IMR-90 (cell line): ENCODE results near the gene GAREM1. TPM values are rescaled to one million over a fixed set of nuclear protein-coding genes. Genes with fewer than 3 reads are reported as not detected.
A peak's percentile ranks its signal among the peaks of the same experiment; 100 is the strongest.

Source experiments
- ATAC-seq: fragments of 200-7000 bp; cut with Tn5 transposase; 2 replicates; pipeline ENCODE4 v1.9.1; 2020; ENCODE audit warnings: low read depth, mild to moderate bottlenecking, moderate library complexity
- BruUV-seq: library from RNA; stranded (reverse); fragments of 400-500 nt; replicated peaks from 2 replicates; lab custom pipeline; 2021; lab: Mats Ljungman, UMichigan
- CTCF ChIA-PET: fragments of 300-600 bp; formaldehyde crosslinking; extraction: SDS; loops from one replicate; lab custom pipeline; 2021; ENCODE audit warnings: antibody characterized with exemption; lab: Yijun Ruan, JAX
- POLR2A ChIA-PET: fragments of 300-600 bp; sonication (Branson Sonifier 250); formaldehyde crosslinking; loops from one replicate; lab custom pipeline; 2022; ENCODE audit warnings: antibody characterized with exemption; ENCODE audit not compliant: unreplicated experiment; lab: Charles Lee
- DNase-seq: peaks from one replicate; pipeline ENCODE4 v3.0.0; 2013
- H2AFZ ChIP-seq: replicated peaks from 2 replicates; pipeline ENCODE3; 2013; ENCODE audit warnings: low read length, mild to moderate bottlenecking; ENCODE audit not compliant: poor library complexity
- H2AK5ac ChIP-seq: 2 replicates; pipeline ENCODE4 v1.6.1; 2013; ENCODE audit warnings: low read depth, low read length, inconsistent platforms
- H2AK9ac ChIP-seq: replicated peaks from 2 replicates; pipeline ENCODE3; 2013; ENCODE audit warnings: mild to moderate bottlenecking, low read depth, low read length, moderate library complexity; ENCODE audit not compliant: poor library complexity
- H2BK120ac ChIP-seq: 2 replicates; pipeline ENCODE4 v1.6.1; 2013; ENCODE audit warnings: low read depth, low read length, inconsistent platforms
- H2BK15ac ChIP-seq: 3 replicates; pipeline ENCODE4 v1.6.1; 2013; ENCODE audit warnings: low read depth, low read length, inconsistent platforms
- H2BK20ac ChIP-seq: 2 replicates; pipeline ENCODE4 v1.6.1; 2013; ENCODE audit warnings: low read depth, mild to moderate bottlenecking, inconsistent platforms, low read length, moderate library complexity
- H2BK5ac ChIP-seq: 2 replicates; pipeline ENCODE4 v1.6.1; 2013; ENCODE audit warnings: mild to moderate bottlenecking, low read depth, low read length, inconsistent platforms; ENCODE audit not compliant: poor library complexity, severe bottlenecking
- H3K14ac ChIP-seq: replicated peaks from 2 replicates; pipeline ENCODE4 v1.6.1; 2013; ENCODE audit warnings: low read depth, low read length, inconsistent platforms
- H3K18ac ChIP-seq: 2 replicates; pipeline ENCODE4 v1.6.1; 2013; ENCODE audit warnings: low read depth, low read length, control low read depth
- H3K23ac ChIP-seq: 2 replicates; pipeline ENCODE4 v1.6.1; 2013; ENCODE audit warnings: low read depth, low read length, inconsistent platforms
- H3K27ac ChIP-seq: 2 replicates; pipeline ENCODE4 v1.5.1; 2013; ENCODE audit warnings: mild to moderate bottlenecking, control low read depth, low read length; ENCODE audit not compliant: insufficient read depth
- H3K27me3 ChIP-seq: 2 replicates; pipeline ENCODE4 v1.6.1; 2013; ENCODE audit warnings: low read length; ENCODE audit not compliant: control insufficient read depth, insufficient read depth
- H3K36me3 ChIP-seq: 2 replicates; pipeline ENCODE4 v1.6.1; 2013; ENCODE audit warnings: low read length, mixed read lengths; ENCODE audit not compliant: control insufficient read depth, insufficient read depth
- H3K4ac ChIP-seq: 2 replicates; pipeline ENCODE4 v1.6.1; 2013; ENCODE audit warnings: low read depth, low read length, inconsistent platforms
- H3K4me1 ChIP-seq: 2 replicates; pipeline ENCODE4 v1.6.1; 2013; ENCODE audit warnings: low read length, mixed read lengths; ENCODE audit not compliant: control insufficient read depth, insufficient read depth
- H3K4me2 ChIP-seq: 2 replicates; pipeline ENCODE4 v1.6.1; 2013; ENCODE audit warnings: low read depth, mild to moderate bottlenecking, control low read depth, low read length, moderate library complexity
- H3K4me3 ChIP-seq: 2 replicates; pipeline ENCODE4 v1.5.1; 2013; ENCODE audit warnings: low read depth, mild to moderate bottlenecking, control low read depth, low read length, moderate library complexity; ENCODE audit not compliant: insufficient read depth
- H3K56ac ChIP-seq: 2 replicates; pipeline ENCODE4 v1.6.1; 2013; ENCODE audit warnings: low read length, inconsistent platforms; ENCODE audit not compliant: insufficient read depth; ENCODE audit errors: extremely low read depth
- H3K79me1 ChIP-seq, 2 experiments: 2 replicates each; pipeline ENCODE4 v1.6.1; 2013; ENCODE audit warnings: low read length in 2 of 2, inconsistent platforms in 1 of 2, low read depth in 1 of 2
- H3K9ac ChIP-seq: 2 replicates; pipeline ENCODE4 v1.6.1; 2013; ENCODE audit warnings: low read depth, low read length, control low read depth
- H3K9me1 ChIP-seq: 2 replicates; pipeline ENCODE4 v1.6.1; 2013; ENCODE audit warnings: low read length, inconsistent platforms; ENCODE audit not compliant: insufficient read depth
- H3K9me3 ChIP-seq: 2 replicates; pipeline ENCODE4 v1.6.1; 2013; ENCODE audit warnings: low read length; ENCODE audit not compliant: control insufficient read depth, insufficient read depth
- H4K20me1 ChIP-seq: 2 replicates; pipeline ENCODE4 v1.6.1; 2013; ENCODE audit warnings: low read length, inconsistent platforms; ENCODE audit not compliant: insufficient read depth
- H4K5ac ChIP-seq: 2 replicates; pipeline ENCODE4 v1.6.1; 2013; ENCODE audit warnings: mild to moderate bottlenecking, low read depth, low read length, control low read depth
- H4K8ac ChIP-seq, 2 experiments: 2 replicates each; pipeline ENCODE4 v1.6.1; 2013; ENCODE audit warnings: low read depth in 2 of 2, low read length in 2 of 2, control low read depth in 1 of 2, inconsistent platforms in 1 of 2
- H4K91ac ChIP-seq: 2 replicates; pipeline ENCODE4 v1.6.1; 2013; ENCODE audit warnings: low read depth, low read length, inconsistent platforms; ENCODE audit not compliant: insufficient read depth
- CEBPB ChIP-seq: IDR thresholded peaks from 2 replicates; pipeline ENCODE4 v1.6.1; 2012; ENCODE audit warnings: low read depth, low read length, improper control_type of control experiment
- CHD1 ChIP-seq: IDR thresholded peaks from 2 replicates; pipeline ENCODE4 v1.6.1; 2012; ENCODE audit warnings: low read depth, low read length, improper control_type of control experiment
- CTCF ChIP-seq: conservative IDR thresholded peaks from 2 replicates; pipeline ENCODE4 v1.5.1; 2012; ENCODE audit warnings: mild to moderate bottlenecking, low read depth, low read length, improper control_type of control experiment
- FOS ChIP-seq: fragments of 150-350 bp; IDR thresholded peaks from 2 replicates; pipeline ENCODE4 v1.6.1; 2016; ENCODE audit warnings: low read depth, low read length
- MAFK ChIP-seq: IDR thresholded peaks from 2 replicates; pipeline ENCODE4 v1.6.1; 2012; ENCODE audit warnings: low read depth, low read length, improper control_type of control experiment
- MAZ ChIP-seq: IDR thresholded peaks from 2 replicates; pipeline ENCODE4 v1.6.1; 2012; ENCODE audit warnings: low read depth, mild to moderate bottlenecking, low read length, improper control_type of control experiment, moderate library complexity, borderline replicate concordance
- MXI1 ChIP-seq: IDR thresholded peaks from 2 replicates; pipeline ENCODE4 v1.6.1; 2012; ENCODE audit warnings: low read depth, mild to moderate bottlenecking, low read length, moderate library complexity, borderline replicate concordance
- POLR2A ChIP-seq: IDR thresholded peaks from 2 replicates; pipeline ENCODE4 v1.6.1; 2012; ENCODE audit warnings: mild to moderate bottlenecking, low read depth, low read length
- RAD21 ChIP-seq: IDR thresholded peaks from 2 replicates; pipeline ENCODE4 v1.6.1; 2012; ENCODE audit warnings: low read length, improper control_type of control experiment
- RCOR1 ChIP-seq: IDR thresholded peaks from 2 replicates; pipeline ENCODE4 v1.6.1; 2012; ENCODE audit warnings: mild to moderate bottlenecking, low read length, improper control_type of control experiment; ENCODE audit not compliant: insufficient replicate concordance
- RFX5 ChIP-seq: IDR thresholded peaks from 2 replicates; pipeline ENCODE4 v1.8.0; 2012; ENCODE audit warnings: low read depth, mild to moderate bottlenecking, low read length, moderate library complexity
- SMC3 ChIP-seq: fragments of 150-350 bp; IDR thresholded peaks from 2 replicates; pipeline ENCODE4 v1.6.1; 2016; ENCODE audit warnings: low read depth, mild to moderate bottlenecking, antibody characterized with exemption, low read length, moderate library complexity
- USF2 ChIP-seq: fragments of 150-350 bp; IDR thresholded peaks from 2 replicates; pipeline ENCODE4 v1.6.1; 2017; ENCODE audit warnings: mild to moderate bottlenecking, antibody characterized with exemption, low read length, low read depth
- WGBS, 2 experiments: methylation state at CpG; one replicate each; pipeline versions ENCODE4 v1.1.5 to v1.1.7; 2013; ENCODE audit warnings: missing lambda C conversion rate in 2 of 2; ENCODE audit not compliant: insufficient read length in 1 of 2; ENCODE audit errors: extremely low coverage in 2 of 2; 5-methylcytosine and 5-hydroxymethylcytosine counted together
- dilution Hi-C: fragments of 300-500 bp; cut with HindIII; formaldehyde crosslinking; loops from one replicate; pipeline ENCODE4 v1.14.3; 2018; ENCODE audit warnings: low sequenced_read_pairs; ENCODE audit not compliant: unreplicated experiment
- in situ Hi-C: fragments of 300-500 bp; cut with MboI; formaldehyde crosslinking; loops from 3 replicates; pipeline ENCODE4 v1.14.3; 2019; ENCODE audit warnings: low sequenced_read_pairs, inconsistent platforms, mixed read lengths
- intact Hi-C: fragments of 100-400 bp; cut with micrococcal nuclease; formaldehyde crosslinking; loops from 2 replicates; pipeline ENCODE4 v1.10.0; 2022
- polyA plus RNA-seq, 3 experiments: library from polyadenylated mRNA; depleted of rRNA; stranded (reverse); fragments of >200 nt; gene quantifications; 2 replicates each; pipeline ENCODE4 v1.2.3, GENCODE V29; 2012; ENCODE audit warnings: low replicate concordance in 1 of 3
- total RNA-seq: library from RNA; depleted of rRNA; stranded (reverse); fragments of >200 nt; gene quantifications from 2 replicates; pipeline ENCODE4 v1.2.3, GENCODE V29; 2012
- TF ChIP-seq, protein P1 (sequence below): fragments of 150-350 bp; IDR thresholded peaks from 2 replicates; pipeline ENCODE4 v1.6.1; 2016; ENCODE audit warnings: low read depth, mild to moderate bottlenecking, low read length, moderate library complexity, borderline replicate concordance

Gene GAREM1
- total and polyA plus RNA-seq, 2 of the 4 experiments (the other 2 are of a cell fraction), result 1.4 to 2.3 TPM

DNA sequence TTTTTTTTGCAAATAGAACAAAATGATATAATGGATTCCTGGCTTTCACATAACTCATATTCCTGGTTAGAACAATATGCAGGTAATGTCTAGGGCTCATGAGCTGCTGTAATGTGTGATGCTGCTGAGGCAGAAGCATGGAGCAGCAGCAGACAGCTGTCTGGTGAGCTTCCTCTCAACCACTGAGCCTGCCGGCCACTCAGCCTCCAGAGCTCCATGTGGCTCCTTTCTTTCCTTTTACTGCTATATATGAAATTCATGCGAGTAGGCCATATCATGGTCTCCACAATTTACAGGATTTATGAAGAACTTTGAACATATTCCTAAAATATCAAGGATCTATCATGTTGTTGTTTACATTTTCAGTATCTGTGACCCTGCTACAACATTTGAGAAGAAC lies 159.9 kb downstream of the GAREM1 start:
- Histone ChIP-seq H4K91ac (no peak overlapping the region), H2AK5ac (no peak overlapping the region), H3K4ac (no peak overlapping the region), H3K4me3 (no peak overlapping the region), H3K9me1 (peaks cover 3% of the 10 kb centered on the region; the same call in 1 of the 2 replicates), H3K79me1 (no peaks in the 10 kb centered on the region), H4K8ac (no peak overlapping the region), H3K56ac (no peak overlapping the region), H2BK120ac (no peak overlapping the region), H3K4me1 (peaks cover 2% of the 10 kb centered on the region), H2BK15ac (no peak overlapping the region), H3K9me3 (no peaks in the 10 kb centered on the region), H4K5ac (no peak overlapping the region; the same call in 1 of the 2 replicates), H2BK5ac (no peak overlapping the region), H3K9ac (no peak overlapping the region), H4K20me1 (no peaks in the 10 kb centered on the region), H3K14ac (no peak overlapping the region), H3K27me3 (no peaks in the 10 kb centered on the region), H3K27ac (peak overlapping the region; percentile 45), H2AFZ (no peak overlapping the region), H3K36me3 (no peaks in the 10 kb centered on the region), H3K4me2 (no peak overlapping the region), H2BK20ac (no peak overlapping the region), H3K23ac (no peak overlapping the region), H2AK9ac (no peak overlapping the region), H3K18ac (no peak overlapping the region)
- ChIA-PET POLR2A (no interaction called here), CTCF (interaction anchor here (0.7 to 1.4 kb wide), 4 partner anchors 13 to 160 kb away, joined by 3 to 6 read pairs (median 3); partner anchors contain the start of gene GAREM1)
- WGBS, 2 experiments, result 17% methylated on average over 1 of the region's 2 CpGs; no CpG with 5 or more reads in 1 of the 2 experiments
- DNase-seq (no peak), ATAC-seq (no peak)
- in situ Hi-C loops (no loop called here), dilution Hi-C loops (no loop called here), intact Hi-C loops (no loop called here)
- no peak for TF ChIP-seq USF2
- TF ChIP-seq RFX5, result no peak
- TF ChIP-seq RAD21, result no peak
- TF ChIP-seq MXI1, result no peak
- no peak for TF ChIP-seq MAZ
- TF ChIP-seq, protein P1, sequence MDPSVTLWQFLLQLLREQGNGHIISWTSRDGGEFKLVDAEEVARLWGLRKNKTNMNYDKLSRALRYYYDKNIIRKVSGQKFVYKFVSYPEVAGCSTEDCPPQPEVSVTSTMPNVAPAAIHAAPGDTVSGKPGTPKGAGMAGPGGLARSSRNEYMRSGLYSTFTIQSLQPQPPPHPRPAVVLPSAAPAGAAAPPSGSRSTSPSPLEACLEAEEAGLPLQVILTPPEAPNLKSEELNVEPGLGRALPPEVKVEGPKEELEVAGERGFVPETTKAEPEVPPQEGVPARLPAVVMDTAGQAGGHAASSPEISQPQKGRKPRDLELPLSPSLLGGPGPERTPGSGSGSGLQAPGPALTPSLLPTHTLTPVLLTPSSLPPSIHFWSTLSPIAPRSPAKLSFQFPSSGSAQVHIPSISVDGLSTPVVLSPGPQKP, result no peak
- no peak for TF ChIP-seq MAFK
- TF ChIP-seq POLR2A, result no peak
- TF ChIP-seq SMC3, result no peak
- TF ChIP-seq CTCF, result no peak
- TF ChIP-seq FOS, result no peak
- TF ChIP-seq CEBPB, result no peak
- TF ChIP-seq CHD1, result no peak
- no peak for TF ChIP-seq RCOR1
- no TSS peak for BruUV-seq
